Upper lobe of left lung (tissue), 4 donors: ENCODE measurements around the gene PRKCE.

Experiments used
- CTCF ChIP-seq, 6 experiments: fragments of 450-650 bp in 4 of 6; fragments of 200-600 bp in 2 of 6; sonication (generic) in 2 of 6; IDR thresholded peaks; one replicate each; pipeline ENCODE4 v1.5.1; 2016 to 2019; ENCODE audit warnings: antibody characterized with exemption in 6 of 6
- POLR2A ChIP-seq, 4 donors: fragments of 450-650 bp; IDR thresholded peaks; one replicate each; pipeline ENCODE4 v1.5.1; 2016 to 2017; ENCODE audit warnings: antibody characterized with exemption in 4 of 4, mild to moderate bottlenecking in 2 of 4
- POLR2AphosphoS5 ChIP-seq, 2 donors: sonication (generic); formaldehyde crosslinking; IDR thresholded peaks; one replicate each; pipeline ENCODE4 v1.5.1; 2017; ENCODE audit warnings: antibody characterized with exemption in 2 of 2

GRCh38 chr2:45675263-45675812 lies 23.9 kb downstream of the PRKCE start:
- TF ChIP-seq POLR2AphosphoS5 (IDR thresholded peaks at IDR 0.05): peak in 1 of 2 donors; percentile 32
- no peak for TF ChIP-seq CTCF (IDR thresholded peaks at IDR 0.05)
- TF ChIP-seq POLR2A (IDR thresholded peaks at IDR 0.05): no peak
